GM21447 (cell line): ENCODE data around the gene VSX1.

Experiments used
- ATAC-seq: cut with Tn5 transposase; IDR thresholded peaks from one replicate; pipeline ENCODE4 v1.9.1; 2021; ENCODE audit not compliant: unreplicated experiment

The VSX1 gene

DNA sequence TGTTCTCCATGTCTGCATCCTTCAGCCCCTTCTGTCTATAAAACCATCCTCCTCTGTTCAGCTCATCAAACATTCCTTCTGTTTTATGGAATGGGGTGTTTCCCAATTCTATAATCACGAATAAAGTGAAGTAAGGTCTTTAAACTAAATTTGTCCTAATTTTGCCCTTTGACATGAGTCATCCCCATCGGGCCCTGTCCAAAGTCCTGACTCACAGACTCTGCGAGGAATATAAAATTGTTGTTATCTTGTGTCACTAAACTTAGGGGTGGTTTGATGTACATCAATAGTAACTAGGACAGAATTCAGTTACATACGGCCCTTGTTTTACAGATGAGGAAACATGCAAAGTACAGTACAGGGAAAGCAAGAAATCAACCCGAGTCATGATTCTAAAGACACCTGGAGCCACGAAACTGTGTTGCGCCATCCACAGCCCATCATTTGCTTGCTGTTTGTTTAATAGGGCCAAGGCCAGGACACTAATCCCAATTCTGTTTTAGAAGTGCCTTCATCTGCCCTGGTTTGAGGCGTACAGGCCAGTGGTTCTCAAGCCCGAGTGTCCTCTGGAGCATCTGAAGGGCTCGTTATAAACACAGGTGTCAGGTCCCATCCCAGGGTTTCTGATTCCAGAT is 26.8 kb downstream of the VSX1 start:
- ATAC-seq: no peak

DNA sequence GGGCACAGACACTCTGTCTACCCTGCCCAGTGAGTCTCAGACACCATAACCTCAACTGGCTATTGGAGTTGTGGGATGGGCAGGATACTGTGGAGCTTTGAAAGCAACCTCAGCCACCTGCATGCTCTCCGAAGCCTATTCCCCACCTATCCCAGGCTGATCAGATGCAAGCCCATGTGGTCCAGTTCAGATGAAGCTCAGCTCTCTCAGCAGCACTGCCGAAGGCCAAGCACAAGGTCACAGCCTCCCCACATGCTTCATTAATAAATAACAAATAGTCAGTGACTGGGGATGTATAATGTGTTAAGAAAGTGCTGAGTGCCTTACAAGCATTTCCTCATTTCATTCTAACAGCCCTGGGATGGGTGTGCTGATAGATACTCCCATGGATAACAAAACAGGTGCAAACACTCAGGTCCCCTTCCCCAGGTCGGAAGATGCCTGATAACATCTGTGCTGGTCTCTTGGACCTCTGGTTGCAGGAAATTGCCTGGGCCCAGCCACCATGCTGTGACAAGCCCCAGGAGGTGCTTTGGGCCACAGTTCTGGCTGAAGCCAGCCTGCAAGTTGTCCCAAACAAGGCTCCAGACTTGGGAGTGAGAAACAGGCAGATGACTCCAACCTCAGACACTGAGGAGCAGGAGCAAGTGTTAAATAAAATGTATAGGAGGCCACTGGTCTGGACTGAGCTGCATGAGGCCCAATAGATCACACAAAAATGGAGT is 27.7 kb downstream of the VSX1 start:
- no peak for ATAC-seq

DNA sequence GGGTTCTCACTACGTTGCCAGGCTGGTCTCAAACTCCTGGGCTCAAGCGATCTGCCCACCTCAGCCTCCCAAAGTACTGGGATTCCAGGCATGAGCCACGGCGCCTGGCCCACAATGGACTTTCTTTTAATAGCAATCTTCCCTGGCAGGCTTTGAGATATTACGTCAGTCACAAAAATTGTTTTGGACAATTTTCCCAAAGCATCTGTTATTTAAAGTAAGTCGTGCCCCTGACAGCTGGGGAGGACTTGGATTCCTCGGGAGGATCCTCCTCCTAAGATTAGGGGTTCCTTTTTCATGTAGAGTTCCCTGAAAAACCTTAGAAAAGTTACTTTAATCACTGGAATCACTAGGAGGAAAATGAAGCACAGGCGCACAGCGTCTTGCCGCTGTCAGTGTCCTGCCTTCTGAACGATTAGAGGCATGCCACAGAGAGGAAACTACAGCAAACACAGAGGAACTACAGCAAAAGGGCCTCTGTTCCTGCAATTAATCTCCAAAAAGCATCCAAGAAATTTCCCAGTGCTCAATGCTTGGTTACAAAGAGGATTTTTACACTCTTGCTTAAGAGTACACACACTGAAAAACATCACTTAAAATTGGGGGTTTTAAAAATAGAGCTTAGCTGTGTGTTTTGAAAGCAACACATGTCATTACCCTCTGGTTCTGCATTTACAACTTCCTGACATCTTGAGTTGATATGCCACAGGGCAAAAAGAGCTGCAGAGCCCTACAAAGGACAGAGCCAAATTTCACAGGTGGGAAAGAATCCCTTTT is 28.5 kb downstream of the VSX1 start:
- no peak for ATAC-seq

DNA sequence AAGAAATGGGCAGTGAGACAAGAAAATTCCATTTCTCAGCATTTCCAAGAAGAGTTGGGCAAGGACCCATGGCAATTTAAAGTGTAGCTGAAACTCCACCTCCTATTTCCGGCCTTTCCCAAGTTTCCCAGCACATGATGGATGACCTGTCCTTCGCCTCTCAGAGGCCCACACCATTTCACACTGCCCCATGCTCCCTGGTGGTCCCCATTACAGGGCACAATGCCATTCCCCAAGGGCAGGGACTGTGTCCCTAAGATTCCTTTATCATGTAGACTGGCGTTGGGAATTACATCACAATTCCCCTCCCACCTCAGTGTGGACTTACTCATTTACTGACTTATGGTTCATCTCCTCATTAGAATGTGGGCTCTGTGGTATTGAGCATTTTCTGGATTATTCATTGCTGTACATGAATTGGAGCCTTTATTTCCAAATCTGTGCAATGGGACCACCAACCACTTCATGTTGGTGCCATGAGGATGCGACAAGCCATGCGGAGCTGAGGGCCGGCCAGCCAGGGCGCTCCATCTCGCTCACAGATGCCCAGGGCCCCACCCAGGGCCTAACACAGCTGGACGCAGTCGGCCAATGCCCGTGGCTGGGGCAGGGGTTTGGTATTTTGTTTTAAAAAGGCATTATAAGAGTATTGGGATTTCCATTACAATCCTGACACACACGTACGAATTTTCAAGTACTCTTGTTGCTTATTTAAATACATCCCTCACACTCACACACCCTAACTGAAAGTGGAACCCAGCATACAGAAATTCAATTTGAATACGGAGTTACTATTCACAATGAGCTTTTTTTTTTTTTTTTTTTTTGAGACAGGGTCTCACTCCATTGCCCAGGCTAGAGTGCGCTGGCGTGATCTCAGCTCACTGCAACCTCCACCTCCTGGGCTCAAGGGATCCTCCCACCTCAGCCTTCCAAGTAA is 29.4 kb downstream of the VSX1 start:
- ATAC-seq: peak; percentile 28

DNA sequence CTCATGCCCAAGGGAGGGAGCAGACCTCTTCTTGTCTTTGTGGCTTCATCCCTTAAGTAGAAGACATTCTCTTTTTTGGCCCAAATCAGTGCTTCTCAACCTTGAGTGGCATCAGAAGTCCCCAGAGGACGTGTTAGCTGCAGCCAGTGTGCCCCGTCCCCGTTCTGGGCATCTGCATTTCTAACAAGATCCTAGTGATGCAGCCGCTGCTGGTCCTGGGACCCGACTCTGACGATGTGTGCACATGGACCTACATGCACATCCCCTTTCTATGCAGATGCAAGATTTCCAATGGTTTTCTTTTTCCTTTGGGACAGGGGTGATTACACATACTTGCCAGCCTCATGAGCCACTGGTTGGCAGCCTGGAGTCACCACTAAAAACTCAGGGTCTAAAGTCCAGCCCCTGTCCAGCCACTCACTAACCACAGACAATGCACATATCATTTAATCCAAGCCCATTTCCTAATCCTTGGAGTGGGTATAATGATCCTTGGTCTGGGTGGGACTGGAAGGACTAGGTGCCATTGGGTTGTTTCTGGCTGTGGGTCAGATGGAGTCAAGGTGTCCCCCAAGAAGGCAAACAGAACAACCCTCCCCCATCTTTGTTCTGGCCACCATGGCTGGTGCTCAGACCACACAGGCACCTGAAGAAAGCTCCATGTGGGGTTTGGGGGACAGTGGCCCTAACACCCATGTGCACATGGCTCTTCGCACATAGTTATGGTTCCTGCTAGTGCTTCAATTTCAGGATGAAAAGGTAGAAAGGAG is 30.4 kb downstream of the VSX1 start:
- no peak for ATAC-seq

DNA sequence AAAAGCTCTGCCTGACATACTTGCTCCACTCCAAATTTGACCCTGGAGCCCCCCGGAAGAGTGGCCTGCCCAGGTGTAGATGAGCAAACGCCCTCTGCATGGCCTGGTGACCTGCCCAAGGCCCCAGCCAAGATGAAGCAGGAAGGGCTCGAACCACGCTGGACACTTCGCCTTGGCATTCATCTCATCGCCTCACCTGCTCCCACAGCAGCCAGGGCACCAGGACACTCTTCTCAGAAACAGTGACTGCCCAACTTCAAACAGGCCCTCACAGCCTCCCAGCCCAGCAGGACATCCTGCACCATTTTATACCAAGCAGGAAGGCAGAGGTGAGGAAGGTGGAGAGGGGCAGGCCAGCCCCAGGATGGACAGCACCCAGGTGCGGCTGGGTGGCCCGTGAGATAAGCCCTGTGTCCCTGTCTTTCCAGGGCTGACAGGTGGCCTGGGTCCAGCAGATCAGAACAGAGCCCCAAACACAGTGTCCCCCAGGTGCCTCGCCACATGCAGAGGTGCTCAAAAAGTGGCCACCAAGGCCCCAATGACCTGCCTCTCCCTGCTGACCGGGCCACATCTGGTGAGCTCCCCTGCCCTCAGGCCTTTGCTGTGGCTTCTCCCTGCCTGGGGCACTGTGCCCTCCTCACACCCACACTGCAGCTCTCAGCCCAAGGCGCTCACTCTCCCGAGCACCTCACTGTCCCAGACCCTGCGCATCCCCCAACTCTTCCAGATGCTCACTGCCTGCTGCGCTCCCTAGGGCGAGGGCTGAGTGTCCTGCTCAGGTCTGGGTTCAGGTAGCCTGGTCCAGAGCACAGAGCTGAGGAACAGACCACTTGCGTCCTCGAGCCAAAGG is 31.2 kb downstream of the VSX1 start:
- ATAC-seq: no peak

DNA sequence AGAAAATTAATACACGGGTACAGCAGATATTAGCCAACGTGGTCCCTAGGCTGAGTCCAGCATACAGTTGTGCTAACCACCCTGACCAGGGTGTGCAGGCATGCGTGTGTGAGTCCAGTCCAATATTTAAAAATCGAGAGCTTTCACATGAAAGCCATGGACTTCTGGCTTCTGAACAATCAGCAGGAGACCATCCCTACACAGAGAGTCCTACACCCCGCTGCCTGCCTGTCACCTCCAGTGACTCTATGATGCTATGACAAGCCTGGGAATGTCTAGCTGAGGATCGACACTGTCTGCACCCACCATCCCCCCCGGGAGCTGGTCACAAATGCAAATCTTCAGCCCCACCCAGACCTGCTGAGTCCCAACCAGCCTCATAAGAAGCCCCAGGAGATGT is 31.9 kb downstream of the VSX1 start:
- no peak for ATAC-seq

DNA sequence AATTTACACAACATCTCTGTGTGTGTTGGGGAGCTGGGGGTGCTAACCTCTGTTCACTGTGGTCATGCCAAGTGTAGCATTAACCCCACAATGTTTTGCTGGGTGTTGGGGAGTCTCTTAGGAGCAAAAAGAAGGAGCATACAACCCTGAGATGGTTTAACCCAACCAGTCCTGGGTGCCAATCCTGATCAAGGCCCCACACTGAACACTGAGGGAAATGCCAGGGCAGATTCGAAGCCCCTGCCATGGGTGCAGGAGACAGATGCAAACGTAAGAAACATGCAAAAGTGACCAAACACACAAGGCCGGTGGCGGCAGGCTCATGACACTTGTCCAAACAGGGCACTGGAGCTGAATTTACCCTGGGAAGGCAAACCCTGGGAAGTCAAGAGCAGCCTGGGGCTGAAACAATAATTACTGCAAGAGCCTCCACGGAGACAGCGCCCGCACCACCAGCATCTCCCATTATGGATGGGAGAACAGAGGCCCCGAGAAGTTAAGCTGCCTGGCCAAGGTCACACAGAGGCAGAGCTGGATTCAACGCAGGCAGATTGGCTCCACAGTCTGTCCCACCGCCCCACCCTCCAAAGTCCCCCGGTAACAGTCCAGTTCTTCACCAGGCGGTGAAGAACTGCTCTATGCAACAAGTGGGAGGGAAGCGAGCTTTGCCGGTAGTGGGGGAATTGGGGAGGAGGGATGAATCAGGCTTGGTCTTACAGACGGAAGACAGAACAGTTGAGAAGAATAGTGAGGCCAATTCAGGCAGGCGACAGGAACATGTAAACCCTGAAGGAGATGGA is 32.5 kb downstream of the VSX1 start:
- ATAC-seq: no peak

DNA sequence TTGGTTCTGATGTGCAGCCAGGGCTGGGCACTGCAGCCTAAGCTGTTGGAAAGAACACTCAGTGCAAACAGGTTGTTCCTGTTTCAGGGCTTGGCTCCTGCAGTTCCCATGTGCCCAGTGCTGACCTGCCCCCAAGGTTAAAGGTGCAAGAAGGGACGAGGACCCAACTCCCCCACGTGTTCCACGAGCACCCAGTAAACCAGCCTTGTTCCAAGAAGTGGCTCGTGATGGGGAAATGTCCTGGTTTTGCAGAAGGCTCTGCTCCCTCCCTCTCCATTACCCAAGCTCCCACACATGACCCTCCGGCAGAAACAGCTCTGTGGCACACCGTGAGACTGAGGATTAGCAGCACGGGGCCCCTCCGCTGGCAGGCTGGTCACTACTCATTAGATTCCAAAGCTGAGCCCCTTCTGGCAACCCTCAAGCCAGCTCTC is 33.4 kb downstream of the VSX1 start:
- ATAC-seq: no peak

DNA sequence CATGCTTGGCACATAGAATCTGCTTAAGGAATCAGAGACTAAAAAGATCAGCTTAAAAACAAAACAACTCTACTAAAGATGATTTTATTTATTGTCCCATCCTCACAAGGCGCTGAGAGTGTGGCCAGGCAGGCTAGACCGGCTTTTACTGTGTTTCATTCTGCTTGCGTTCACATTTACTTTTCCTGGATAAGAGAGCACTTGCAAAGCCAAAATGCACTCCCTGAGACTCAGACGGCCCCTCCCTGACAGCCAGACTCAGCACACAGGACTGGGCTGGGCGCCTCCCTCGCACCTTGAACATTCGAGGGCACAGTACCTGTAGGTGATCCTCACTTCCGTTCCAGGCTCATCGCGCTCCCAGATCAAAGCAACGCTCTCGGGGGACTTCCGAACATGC is 34.2 kb downstream of the VSX1 start:
- no peak for ATAC-seq

DNA sequence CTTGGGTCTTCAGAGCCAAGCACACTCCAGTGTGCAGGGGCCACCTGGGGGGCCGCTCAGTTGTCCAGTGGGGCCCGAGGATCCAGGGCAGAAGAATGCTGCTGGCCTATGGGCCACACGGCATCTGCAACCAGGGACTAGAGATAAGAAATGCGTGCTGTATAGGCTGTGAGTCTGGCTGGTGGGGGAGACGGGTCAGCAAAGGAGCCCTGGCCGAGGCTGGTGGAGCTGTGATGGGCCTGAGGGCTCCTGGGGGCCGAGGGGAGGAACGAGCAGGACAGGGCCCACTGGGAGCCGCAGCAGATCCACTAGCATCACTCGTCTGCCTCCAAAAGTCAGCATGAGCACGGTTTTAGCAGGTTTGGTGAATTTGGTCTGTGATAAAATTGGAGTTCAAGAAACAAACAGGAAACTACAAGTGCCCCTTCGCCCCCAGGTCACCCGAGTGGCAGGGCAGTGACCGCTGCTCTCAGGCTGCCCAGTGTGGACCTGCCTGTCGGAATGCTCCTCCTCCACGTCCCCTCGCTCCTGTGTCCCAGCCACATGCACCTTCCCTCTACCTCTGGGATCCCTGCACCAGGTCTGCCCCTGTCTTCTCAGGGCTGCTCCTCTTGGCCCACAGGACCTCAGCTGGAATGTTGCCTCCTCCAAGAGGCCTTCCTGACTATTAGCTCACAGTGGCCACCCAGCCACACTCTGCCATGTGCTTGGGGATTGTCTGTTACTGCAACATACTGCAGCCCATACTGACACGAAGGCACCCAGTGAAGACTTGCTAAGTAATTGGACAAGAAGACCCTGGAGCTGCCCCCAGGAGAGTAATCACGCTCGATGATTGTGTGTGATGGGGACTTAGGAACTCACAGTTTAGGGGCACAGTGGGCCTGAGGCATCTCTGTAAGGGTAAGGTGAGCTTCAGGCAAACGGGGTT is 34.9 kb downstream of the VSX1 start:
- ATAC-seq: no peak

DNA sequence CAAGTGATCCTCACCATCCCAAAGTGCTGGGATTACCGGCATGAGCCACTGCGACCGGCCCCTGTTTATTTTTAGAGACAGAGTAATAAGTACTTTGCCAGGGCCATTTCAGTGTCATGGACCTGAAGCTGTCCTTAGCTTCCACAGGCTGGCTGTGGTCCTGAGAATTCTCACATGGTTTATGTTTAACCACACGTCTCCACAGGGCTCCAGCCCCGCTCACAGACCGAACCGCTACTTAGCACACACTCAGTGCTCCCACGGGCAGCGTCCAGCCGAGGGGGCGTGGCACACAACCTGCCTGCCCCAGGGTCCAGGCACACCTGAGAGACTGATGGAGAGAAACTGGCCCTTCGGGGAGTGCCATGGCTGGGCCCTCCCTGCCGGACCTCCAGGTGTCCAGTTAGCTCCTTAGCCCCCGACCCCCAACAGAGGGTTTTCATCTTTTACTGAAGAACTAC is 35.7 kb downstream of the VSX1 start:
- ATAC-seq: no peak

DNA sequence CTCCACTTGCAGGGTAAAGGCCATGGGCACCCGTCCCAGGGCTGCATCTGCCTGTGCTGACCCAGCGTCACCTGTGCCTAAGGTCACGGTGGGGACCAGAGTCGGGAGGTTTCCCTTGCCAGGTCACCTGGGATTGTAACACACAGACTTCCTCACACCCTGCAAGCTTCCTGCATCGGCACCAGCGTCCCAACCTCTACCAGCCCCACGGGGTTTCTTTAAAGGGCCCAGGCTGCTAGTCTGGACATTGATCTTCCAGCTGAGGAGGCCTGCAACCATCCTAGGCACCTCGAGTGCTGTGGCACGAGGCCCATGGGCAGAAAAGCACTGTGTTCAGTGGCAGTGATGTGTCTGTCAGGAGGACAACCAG is 36.6 kb downstream of the VSX1 start:
- ATAC-seq: no peak

DNA sequence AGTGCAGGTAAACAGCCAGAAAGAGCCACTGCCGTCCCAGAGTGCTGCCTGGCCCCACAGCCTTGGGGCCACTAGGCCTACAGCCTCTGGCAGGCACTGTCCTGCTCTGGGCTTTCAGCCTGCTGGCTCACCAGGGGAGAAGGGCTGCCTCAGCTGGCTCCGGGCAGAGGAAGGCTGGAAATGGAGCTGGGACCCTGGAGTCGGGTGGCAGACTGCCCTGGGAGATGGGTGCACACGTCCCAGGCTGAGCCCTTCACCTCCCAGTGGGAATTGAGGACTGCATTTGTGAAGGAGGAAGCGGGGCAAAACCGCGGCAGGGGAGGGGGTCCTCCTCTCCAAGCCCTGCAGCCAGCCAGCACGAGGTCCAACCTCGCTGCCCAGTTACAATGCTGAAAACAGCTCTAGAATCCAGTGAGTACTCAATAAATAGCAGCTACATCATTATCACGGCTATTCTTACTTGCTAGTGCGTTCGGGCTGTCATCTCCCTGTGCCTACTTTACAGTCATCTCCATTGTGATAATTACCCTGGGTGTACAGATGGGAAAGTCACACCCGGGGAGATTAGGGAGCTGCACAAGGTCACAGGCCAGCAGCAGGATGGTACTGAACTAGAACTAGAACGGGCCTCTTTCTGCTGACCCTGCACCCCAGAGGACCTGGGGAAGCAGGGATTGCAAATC is 37.1 kb downstream of the VSX1 start:
- ATAC-seq: no peak

DNA sequence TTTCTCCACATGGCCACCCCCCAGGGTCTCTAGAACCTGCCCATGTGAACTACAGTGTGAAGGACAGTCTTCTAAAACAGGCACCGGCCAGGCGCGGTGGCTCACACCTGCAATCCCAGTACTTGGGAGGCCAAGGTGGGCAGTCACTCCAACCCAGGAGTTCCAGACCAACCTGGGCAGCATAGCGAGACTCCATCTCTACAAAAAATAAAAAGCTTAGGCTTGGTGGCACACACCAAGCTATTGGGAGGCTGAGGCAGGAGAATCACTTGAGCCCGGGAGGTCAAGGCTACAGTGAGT is 37.7 kb downstream of the VSX1 start:
- no peak for ATAC-seq

DNA sequence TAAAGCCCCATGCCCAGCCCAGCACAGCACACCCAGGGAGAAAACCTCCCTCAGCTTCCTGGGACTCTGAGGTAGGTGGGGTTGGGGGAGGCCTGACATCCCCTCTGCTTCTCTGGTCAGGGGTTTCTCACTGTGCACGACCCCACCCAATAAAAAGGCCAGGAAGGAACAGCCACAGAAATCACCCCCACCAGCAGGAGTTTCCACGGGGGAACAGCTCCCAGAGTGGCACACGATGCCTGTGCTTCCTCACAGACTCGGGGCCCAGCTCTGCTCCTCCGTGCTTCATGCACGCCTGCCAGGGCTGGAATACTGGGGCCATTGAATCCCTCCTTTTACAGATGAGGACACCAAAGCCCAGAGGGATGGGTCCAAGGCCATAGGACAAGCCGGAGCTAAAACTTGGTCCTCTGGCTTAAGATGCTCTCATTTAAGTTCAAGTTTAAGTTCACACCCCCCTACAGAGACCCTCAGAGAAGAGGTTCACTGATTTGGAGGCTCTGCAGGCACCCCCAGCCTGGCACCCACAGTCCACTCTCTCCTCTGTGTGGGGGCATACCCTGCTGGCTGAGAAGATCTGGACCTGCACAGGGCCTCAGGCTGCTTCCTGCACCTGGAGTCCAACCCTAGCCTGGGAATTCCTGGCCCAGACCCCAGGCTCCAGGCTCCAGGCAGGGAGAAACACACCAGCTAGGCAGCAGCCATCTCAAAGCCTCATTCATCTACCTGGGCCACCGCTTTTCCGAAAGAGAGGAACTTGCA is 38.3 kb downstream of the VSX1 start:
- ATAC-seq: no peak
